Activated naive CD8-positive, alpha-beta T cell treated with anti-CD3 and anti-CD28 coated beads for 36 hours (primary cell): ENCODE data around the gene DIDO1. TPM values are rescaled to one million over a fixed set of nuclear protein-coding genes. Genes with fewer than 3 reads are reported as not detected.
"Not testable (repeated sequence)": the region's sequence is repeated elsewhere in the genome, so short reads cannot be mapped to it uniquely, and the experiment has no call there.

ENCODE experiments used
- DNase-seq: peaks from one replicate; pipeline ENCODE4 v3.0.0; 2021
- H3K27ac Mint-ChIP-seq: one replicate; pipeline ENCODE4 v1.8.0; 2022; ENCODE audit warnings: mild to moderate bottlenecking, moderate library complexity, mixed read lengths
- H3K27me3 Mint-ChIP-seq: one replicate; pipeline ENCODE4 v1.8.0; 2022; ENCODE audit warnings: mild to moderate bottlenecking, mixed read lengths
- H3K36me3 Mint-ChIP-seq: one replicate; pipeline ENCODE4 v1.8.0; 2021; ENCODE audit warnings: mild to moderate bottlenecking, mixed read lengths
- H3K4me1 Mint-ChIP-seq: one replicate; pipeline ENCODE4 v1.8.0; 2021; ENCODE audit warnings: mixed read lengths
- H3K4me3 Mint-ChIP-seq: one replicate; pipeline ENCODE4 v1.8.0; 2022; ENCODE audit warnings: mild to moderate bottlenecking, moderate library complexity, mixed read lengths
- H3K9me3 Mint-ChIP-seq: one replicate; pipeline ENCODE4 v1.8.0; 2022; ENCODE audit warnings: mixed read lengths
- total RNA-seq, 2 experiments: library from RNA; stranded (reverse); gene quantifications; one replicate each; pipeline ENCODE4 v1.2.3, GENCODE V29; 2021

The DIDO1 gene
- total RNA-seq, 2 experiments from 2014 or later: 46.3 to 47.2 TPM

DNA sequence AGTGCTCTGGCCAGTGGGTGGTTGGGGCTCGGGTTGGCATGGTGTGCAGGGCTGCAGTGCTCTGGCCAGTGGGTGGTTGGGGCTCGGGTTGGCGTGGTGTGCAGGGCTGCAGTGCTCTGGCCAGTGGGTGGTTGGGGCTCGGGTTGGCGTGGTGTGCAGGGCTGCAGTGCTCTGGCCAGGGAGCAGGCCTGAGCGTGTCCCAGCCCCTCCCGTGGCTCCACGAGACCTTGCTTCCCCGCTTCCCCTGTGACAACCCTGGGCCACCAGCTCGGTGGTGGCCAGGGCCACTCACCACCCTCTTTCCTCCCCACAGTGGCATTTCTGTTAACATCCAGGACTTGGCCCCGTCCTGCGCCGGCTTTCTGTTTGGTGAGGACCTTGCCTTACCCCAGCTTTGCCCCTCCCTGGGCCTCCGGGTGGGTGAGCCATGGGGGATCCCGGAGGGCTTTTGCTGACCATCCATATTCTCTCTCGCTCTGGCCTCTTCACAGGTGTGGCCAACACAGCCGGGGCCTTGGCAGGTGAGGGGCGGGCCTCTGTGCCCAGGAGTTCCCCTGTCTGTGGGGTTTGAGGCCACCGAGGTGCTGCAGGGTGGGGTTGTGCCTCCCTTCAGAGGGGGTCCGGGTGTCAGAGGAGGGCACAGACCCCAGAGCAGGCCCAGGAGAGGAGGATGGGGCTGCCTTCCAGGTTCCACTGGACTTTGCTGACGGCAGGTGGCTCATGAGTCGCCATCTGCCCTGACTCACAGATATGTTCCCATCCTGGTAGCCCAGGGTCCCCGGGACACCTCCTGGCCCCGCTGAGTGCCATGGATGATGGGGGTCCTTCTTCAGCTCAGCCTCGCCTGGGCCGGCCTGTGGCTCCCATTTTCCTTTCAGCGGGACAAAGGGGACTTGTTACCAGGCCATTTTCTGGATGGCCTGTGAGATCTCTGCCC lies 40.2 kb upstream of the DIDO1 start:
- peaks cover under 1% of the 10 kb centered on the region for H3K4me1 Mint-ChIP-seq
- no peak overlapping the region for H3K27ac Mint-ChIP-seq
- H3K36me3 Mint-ChIP-seq: peaks cover 2% of the 10 kb centered on the region
- DNase-seq: no peak
- no peak overlapping the region for H3K4me3 Mint-ChIP-seq
- peaks cover 4% of the 10 kb centered on the region for H3K27me3 Mint-ChIP-seq
- H3K9me3 Mint-ChIP-seq: no peaks in the 10 kb centered on the region

- Mint-ChIP-seq H3K4me1 (no peaks in the 10 kb centered on the region), H3K27ac (no peak overlapping the region), H3K9me3 (no peaks in the 10 kb centered on the region), H3K27me3 (no peaks in the 10 kb centered on the region), H3K36me3 (peaks cover 2% of the 10 kb centered on the region), H3K4me3 (no peak overlapping the region)
- DNase-seq: no peak
Measured at GRCh38 chr20:62965363-62965771, 39.1 kb upstream of the DIDO1 start.

DNA sequence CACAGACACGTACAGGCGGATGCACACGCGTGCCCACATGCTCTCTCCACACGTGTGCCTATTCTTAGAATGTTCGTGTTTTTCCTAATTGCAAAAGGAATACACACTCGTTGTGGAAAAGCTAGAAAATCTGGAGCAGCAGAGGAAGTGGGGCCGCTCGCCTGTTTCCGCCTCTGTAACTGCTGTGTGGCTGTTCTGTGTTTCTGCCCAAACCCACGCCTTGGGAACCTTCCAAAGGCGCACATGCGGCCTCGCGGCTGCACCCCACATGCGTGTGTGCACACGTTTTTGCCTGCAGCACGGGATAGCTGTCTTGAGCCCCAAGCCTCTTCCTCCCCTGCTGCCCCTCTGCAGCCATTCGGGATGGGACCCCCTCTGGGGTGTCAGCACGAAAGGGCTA lies 38.4 kb upstream of the DIDO1 start:
- Mint-ChIP-seq H3K27ac (no peak overlapping the region), H3K4me3 (no peak overlapping the region), H3K27me3 (no peaks in the 10 kb centered on the region), H3K4me1 (peaks cover 4% of the 10 kb centered on the region), H3K36me3 (peaks cover 5% of the 10 kb centered on the region), H3K9me3 (no peaks in the 10 kb centered on the region)
- DNase-seq: no peak

DNA sequence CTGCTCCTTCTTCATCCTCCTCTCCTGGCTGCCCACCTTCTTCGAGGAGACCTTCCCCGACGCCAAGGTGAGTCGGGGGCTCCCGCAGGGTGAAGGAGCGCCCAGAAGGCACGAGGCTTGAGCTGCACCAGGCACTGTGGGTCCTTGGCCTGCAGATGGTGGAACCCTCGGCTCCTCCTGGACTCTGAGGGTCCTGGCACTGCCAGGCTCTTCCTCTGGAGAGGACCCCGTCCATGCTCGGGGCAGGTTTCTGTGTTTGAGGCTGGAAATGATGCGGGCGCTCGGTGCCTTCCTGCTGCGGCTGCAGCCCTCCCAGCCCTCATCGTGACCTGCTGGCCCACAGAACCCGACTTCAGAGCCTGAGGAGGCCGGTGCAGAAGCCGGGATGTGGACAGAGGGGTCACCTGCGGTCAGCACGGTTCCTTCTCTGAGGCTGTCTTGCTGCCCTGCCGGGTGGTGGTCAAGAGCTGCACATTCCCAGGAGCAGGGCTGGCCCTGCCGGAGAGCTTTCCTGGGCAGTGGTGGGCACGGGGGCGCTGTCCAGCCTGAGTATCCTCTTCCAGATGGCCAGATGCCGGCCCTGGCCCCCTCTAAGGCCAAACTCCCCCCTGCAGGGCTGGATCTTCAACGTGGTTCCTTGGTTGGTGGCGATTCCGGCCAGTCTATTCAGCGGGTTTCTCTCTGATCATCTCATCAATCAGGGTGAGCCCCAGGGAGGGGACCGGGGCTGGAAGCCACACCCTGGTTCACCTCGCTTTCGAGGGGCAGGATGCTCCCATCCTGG lies 37.5 kb upstream of the DIDO1 start:
- no peak overlapping the region for H3K27ac Mint-ChIP-seq
- H3K36me3 Mint-ChIP-seq: peaks cover 5% of the 10 kb centered on the region
- no peak overlapping the region for H3K4me3 Mint-ChIP-seq
- peaks cover 5% of the 10 kb centered on the region for H3K4me1 Mint-ChIP-seq
- no peaks in the 10 kb centered on the region for H3K27me3 Mint-ChIP-seq
- H3K9me3 Mint-ChIP-seq: no peaks in the 10 kb centered on the region
- DNase-seq: no peak

DNA sequence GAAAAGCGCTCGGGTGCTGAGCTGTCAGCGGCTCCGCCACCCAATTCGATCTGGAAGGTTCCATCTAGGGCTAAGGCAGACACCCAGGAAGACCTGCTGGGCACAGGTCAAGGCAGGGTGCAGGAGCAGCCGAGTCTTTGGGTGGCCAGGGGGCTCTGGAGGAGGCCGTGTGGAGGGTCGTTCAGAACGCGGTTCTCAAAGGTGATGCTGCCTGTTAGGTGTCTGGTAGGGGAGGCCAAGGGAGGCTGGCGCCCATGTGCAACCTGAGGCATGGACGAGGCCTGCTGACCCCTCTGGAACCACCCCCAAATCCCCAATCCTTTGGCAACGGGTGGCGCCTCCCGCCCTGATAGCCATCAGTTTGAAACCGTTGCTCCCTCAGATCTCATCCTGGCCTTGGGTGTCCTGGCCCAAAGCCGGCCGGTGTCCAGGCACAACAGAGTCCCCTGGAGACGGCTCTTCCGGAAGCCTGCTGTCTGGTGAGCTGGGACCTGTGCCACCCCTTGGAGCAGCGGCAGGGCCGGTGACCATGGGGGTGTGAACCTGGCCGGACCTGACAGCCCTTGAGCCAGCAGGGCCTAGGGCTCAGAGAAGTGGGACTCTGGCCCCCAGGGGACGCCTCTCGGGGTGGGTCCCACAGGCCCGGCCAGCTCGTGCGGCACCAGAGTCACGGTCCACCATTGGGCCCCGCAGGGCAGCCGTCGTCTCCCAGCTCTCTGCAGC lies 36.7 kb upstream of the DIDO1 start:
- no peak for DNase-seq
- no peak overlapping the region for H3K4me3 Mint-ChIP-seq
- H3K36me3 Mint-ChIP-seq: peaks cover 5% of the 10 kb centered on the region
- peaks cover 8% of the 10 kb centered on the region for H3K4me1 Mint-ChIP-seq
- no peaks in the 10 kb centered on the region for H3K27me3 Mint-ChIP-seq
- H3K27ac Mint-ChIP-seq: no peak overlapping the region
- no peaks in the 10 kb centered on the region for H3K9me3 Mint-ChIP-seq

DNA sequence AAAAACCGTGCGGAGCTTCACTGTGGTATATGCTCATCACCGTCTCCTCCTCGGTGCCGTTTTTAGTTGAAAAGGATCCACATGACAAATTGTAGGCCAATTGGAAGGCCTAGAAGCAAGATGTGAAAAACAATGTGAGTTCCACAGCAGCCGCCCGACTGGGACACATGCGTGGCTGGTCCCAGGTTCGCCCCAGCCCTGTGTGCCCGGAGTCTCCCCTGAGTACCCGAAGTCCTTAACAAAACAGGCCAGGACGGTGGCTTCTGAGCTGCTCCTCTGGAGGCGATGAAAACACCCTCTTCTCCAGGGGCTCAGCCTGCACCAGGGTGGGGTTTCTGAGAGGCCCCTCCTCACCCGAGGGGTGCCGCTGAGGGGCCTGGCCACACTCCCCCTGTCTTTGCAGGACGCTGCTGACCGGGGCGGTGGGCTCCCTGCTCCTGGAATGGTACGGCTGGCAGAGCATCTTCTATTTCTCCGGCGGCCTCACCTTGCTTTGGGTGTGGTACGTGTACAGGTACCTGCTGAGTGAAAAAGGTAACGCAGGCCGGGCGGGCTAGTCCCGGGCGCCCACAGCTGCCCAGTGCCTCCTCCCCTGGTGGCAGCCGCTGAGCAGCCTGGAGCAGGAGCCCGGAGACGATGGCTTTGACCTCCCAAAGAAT lies 36.0 kb upstream of the DIDO1 start:
- Mint-ChIP-seq H3K9me3 (no peaks in the 10 kb centered on the region), H3K27ac (no peak overlapping the region), H3K4me1 (peaks cover 9% of the 10 kb centered on the region), H3K27me3 (no peaks in the 10 kb centered on the region), H3K36me3 (peaks cover 5% of the 10 kb centered on the region), H3K4me3 (no peak overlapping the region)
- DNase-seq: no peak

GRCh38 chr20:62961799-62962198 lies 35.5 kb upstream of the DIDO1 start:
- Mint-ChIP-seq H3K27me3 (no peaks in the 10 kb centered on the region), H3K27ac (no peak overlapping the region), H3K9me3 (no peaks in the 10 kb centered on the region), H3K4me3 (no peak overlapping the region), H3K36me3 (peaks cover 7% of the 10 kb centered on the region), H3K4me1 (peaks cover 9% of the 10 kb centered on the region)
- no peak for DNase-seq

DNA sequence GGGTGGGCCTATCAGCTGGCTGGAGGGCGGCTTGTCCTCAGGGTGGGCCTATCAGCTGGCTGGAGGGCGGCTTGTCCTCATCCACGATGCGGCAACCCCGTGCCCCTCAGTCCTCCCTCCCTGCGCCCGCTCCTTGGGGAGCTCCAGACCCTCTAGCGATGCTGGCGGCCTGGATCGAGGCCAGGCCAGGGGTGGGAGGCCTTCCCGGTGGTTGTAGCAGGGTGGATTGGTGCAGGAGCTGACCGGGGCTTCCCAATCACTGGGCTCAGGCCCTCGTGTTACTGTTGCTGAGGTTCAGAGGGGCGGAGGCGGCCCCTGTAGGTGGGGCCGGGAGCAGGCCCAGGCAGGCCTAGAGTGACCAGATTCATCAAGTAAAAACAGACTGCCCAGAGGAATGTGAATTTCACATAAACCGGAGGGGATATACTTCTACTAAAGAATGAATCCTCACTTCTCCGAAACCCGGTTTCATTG lies 35.0 kb upstream of the DIDO1 start:
- DNase-seq: no peak
- H3K4me1 Mint-ChIP-seq: peaks cover 9% of the 10 kb centered on the region
- H3K9me3 Mint-ChIP-seq: no peaks in the 10 kb centered on the region
- no peak overlapping the region for H3K4me3 Mint-ChIP-seq
- no peaks in the 10 kb centered on the region for H3K27me3 Mint-ChIP-seq
- no peak overlapping the region for H3K27ac Mint-ChIP-seq
- peaks cover 7% of the 10 kb centered on the region for H3K36me3 Mint-ChIP-seq

DNA sequence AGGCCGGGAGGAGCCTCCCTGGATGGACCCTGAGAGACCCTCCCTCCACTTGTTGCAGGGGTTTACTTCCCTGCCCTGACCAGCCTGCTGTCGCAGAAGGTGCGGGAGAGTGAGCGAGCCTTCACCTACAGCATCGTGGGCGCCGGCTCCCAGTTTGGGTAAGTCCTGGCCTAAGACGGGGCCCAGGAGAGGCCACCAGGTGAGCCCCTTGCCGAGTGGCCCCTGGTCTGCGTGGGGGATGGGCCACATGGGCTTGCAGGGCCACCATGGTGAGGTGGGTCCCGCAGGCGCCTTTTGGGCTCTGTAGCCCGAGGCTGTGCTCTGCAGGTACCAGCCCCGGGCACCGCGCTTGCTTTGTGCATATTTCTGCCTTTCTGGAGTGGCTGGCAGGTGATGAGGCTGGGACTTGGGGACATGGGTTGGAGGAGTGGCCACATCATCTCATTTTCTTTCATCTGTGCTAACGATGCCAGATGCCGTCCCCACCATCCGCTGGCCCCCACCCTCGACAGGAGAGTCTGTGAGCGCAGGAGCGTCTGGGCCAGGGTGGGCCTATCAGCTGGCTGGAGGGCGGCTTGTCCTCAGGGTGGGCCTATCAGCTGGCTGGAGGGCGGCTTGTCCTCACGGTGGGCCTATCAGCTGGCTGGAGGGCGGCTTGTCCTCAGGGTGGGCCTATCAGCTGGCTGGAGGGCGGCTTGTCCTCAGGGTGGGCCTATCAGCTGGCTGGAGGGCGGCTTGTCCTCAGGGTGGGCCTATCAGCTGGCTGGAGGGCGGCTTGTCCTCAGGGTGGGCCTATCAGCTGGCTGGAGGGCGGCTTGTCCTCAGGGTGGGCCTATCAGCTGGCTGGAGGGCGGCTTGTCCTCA lies 34.4 kb upstream of the DIDO1 start:
- H3K4me3 Mint-ChIP-seq, H3K4me1 Mint-ChIP-seq: not testable (repeated sequence)

DNA sequence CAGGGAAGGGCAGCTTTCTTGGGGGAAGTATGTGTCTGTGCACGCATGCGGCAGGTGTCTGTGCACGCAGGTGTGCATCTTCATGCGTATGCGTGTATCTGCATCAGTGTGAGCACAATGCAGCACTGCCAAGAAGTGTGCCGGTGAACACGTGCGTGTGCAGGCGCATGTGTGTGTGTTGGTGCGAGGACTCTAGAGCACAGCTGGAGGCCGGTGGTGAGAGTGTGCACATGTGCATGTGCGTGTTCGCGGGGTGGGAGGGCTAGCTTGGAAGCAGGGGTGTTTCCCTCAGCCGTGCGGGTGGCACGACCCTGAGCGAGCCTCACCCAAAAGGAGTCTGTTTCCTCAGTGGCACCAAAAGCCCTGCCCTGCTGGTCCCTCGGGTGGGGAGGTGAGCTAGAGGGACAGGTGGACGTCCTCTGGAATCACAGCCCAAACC lies 33.7 kb upstream of the DIDO1 start:
- DNase-seq: no peak
- Mint-ChIP-seq H3K4me3 (no peak overlapping the region), H3K27me3 (no peaks in the 10 kb centered on the region), H3K27ac (no peak overlapping the region), H3K36me3 (peaks cover 5% of the 10 kb centered on the region), H3K9me3 (no peaks in the 10 kb centered on the region), H3K4me1 (peaks cover 9% of the 10 kb centered on the region)

More for the DNA sequence above, 34.4 kb upstream of the DIDO1 start:
- not testable (repeated sequence) for H3K9me3 Mint-ChIP-seq, DNase-seq, H3K27me3 Mint-ChIP-seq, H3K36me3 Mint-ChIP-seq, H3K27ac Mint-ChIP-seq

GRCh38 chr20:62959101-62959971 lies 33.0 kb upstream of the DIDO1 start:
- DNase-seq: no peak
- Mint-ChIP-seq H3K4me3 (no peak overlapping the region), H3K36me3 (peaks cover 5% of the 10 kb centered on the region), H3K9me3 (no peaks in the 10 kb centered on the region), H3K27me3 (no peaks in the 10 kb centered on the region), H3K27ac (no peak overlapping the region), H3K4me1 (peaks cover 13% of the 10 kb centered on the region)

DNA sequence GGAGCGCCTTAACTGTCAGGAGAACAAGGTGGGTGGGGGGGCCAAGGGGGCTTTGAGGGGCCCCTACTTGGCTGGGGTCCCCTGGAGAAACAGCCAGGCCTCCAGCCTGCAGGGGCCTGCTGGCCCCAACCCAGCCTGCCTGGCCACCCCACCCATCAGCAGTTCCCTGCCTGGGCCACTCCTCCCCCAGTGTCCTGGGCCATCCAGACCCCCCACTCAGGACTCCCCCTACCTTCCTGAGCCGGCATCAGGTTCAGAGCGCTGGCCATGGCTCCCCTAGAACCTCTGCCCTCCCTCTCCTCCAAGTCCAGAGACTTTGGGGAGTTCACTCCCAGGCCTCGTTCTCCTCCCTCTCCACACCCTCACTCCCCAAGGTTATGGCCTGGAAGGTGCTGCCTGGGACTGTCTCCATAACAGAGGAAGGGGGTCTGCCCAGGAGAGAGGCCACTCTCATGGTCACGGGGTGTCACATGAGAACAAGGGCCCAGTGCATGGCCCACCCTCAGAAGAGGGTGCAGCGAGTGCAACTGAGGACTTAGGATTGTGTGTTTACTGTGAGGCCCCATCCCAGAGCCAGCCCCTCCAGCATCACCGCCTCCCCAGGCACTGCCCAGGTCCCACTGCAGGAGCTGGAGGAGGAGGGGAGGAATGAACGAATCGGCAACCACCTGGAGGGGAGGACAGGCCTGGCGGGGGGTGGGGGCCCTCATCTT lies 32.2 kb upstream of the DIDO1 start:
- Mint-ChIP-seq H3K36me3 (peaks cover 6% of the 10 kb centered on the region), H3K4me1 (peaks cover 18% of the 10 kb centered on the region)

More for the DNA sequence above, 32.2 kb upstream of the DIDO1 start:
- H3K4me3 Mint-ChIP-seq: no peak overlapping the region
- no peaks in the 10 kb centered on the region for H3K27me3 Mint-ChIP-seq
- no peak for DNase-seq
- H3K9me3 Mint-ChIP-seq: no peaks in the 10 kb centered on the region
- H3K27ac Mint-ChIP-seq: no peak overlapping the region
